Tibial artery (tissue), 4 donors: ENCODE measurements around the gene TMEM252.

Experiments
- DNase-seq, 2 donors: peaks; one replicate each; pipeline ENCODE4 v3.0.0-alpha.2; 2019
- H3K27ac ChIP-seq, 2 donors: fragments of 200-600 bp; sonication (generic) in 1 of 2; 1 replicate in 1 of 2; 2 replicates in 1 of 2; pipeline ENCODE4 v1.5.1; 2018 to 2019; ENCODE audit warnings: mild to moderate bottlenecking in 1 of 2
- H3K27me3 ChIP-seq, 2 donors: fragments of 200-600 bp; sonication (generic) in 1 of 2; one replicate each; pipeline versions ENCODE4 v1.5.1 to v1.6.0; 2016 to 2019
- H3K36me3 ChIP-seq, 3 donors: fragments of 200-600 bp; sonication (generic) in 2 of 3; one replicate each; pipeline ENCODE4 v1.5.1; 2016 to 2019; ENCODE audit warnings: mild to moderate bottlenecking in 2 of 3
- H3K4me1 ChIP-seq, 4 donors: fragments of 200-600 bp; sonication (generic) in 2 of 4; 1 replicate in 3 of 4; 2 replicates in 1 of 4; pipeline ENCODE4 v1.5.1; 2016 to 2019
- H3K4me3 ChIP-seq, 2 donors: fragments of 200-600 bp; sonication (generic) in 1 of 2; 1 replicate in 1 of 2; 2 replicates in 1 of 2; pipeline ENCODE4 v1.5.1; 2018 to 2019; ENCODE audit warnings: mild to moderate bottlenecking in 2 of 2
- H3K9me3 ChIP-seq, 3 donors: fragments of 200-600 bp; sonication (generic) in 1 of 3; one replicate each; pipeline ENCODE4 v1.5.1; 2016 to 2019
- intact Hi-C: fragments of 100-400 bp; cut with DNase I; formaldehyde crosslinking; loops from one replicate; pipeline ENCODE4 v1.15.0; 2023; ENCODE audit warnings: low total_unique reads
- TF ChIP-seq, protein P1 (sequence below), 2 experiments: fragments of 200-600 bp in 1 of 2; fragments of 450-650 bp in 1 of 2; IDR thresholded peaks; one replicate each; pipeline ENCODE4 v1.5.1; 2017 to 2019; ENCODE audit warnings: antibody characterized with exemption in 2 of 2, mild to moderate bottlenecking in 1 of 2, moderate library complexity in 1 of 2

Gene TMEM252

DNA sequence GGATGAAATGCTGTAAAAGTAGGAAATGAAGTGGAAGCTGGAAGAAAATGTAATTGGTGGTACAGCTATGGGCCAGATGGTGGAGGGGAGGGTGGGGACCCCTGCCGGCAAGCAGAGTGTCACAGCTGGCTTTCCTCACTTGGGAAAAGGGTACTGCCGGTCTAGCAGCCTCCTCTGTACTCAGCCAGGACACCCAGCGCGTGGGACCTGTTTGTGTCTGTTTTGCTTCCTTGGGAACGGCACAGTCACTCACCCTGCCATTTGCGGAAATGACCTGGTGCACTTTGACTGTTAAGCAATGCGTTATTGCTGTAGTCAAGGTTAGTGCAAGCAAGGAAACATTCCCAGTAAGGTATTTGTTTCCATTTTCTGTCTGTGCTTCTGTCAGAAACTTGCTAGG, 10.1 kb downstream of the TMEM252 start:
- no peaks in the 10 kb centered on the region for H3K9me3 ChIP-seq
- H3K36me3 ChIP-seq, result peaks cover 0 to 12% (median 12%) of the 10 kb centered on the region in 3 donors
- intact Hi-C loops, result no loop called here
- no peak overlapping the region for H3K4me3 ChIP-seq
- H3K27me3 ChIP-seq, result no peaks in the 10 kb centered on the region
- TF ChIP-seq, protein P1, sequence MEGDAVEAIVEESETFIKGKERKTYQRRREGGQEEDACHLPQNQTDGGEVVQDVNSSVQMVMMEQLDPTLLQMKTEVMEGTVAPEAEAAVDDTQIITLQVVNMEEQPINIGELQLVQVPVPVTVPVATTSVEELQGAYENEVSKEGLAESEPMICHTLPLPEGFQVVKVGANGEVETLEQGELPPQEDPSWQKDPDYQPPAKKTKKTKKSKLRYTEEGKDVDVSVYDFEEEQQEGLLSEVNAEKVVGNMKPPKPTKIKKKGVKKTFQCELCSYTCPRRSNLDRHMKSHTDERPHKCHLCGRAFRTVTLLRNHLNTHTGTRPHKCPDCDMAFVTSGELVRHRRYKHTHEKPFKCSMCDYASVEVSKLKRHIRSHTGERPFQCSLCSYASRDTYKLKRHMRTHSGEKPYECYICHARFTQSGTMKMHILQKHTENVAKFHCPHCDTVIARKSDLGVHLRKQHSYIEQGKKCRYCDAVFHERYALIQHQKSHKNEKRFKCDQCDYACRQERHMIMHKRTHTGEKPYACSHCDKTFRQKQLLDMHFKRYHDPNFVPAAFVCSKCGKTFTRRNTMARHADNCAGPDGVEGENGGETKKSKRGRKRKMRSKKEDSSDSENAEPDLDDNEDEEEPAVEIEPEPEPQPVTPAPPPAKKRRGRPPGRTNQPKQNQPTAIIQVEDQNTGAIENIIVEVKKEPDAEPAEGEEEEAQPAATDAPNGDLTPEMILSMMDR (IDR thresholded peaks at IDR 0.05), result peak; percentile 6 to 24
- H3K4me1 ChIP-seq, result peaks cover 0 to 40% (median 2%) of the 10 kb centered on the region in 4 donors
- DNase-seq, result peak; percentile 72 to 90
- peak overlapping the region; percentile 72 to 77 for H3K27ac ChIP-seq

GRCh38 chr9:68523367-68523936, 17.2 kb downstream of the TMEM252 start:
- Histone ChIP-seq H3K9me3 (no peaks in the 10 kb centered on the region), H3K36me3 (peaks cover 0 to 18% (median 8%) of the 10 kb centered on the region in 3 donors), H3K4me1 (peaks cover 0 to 25% (median 0%) of the 10 kb centered on the region in 4 donors), H3K27ac (no peak overlapping the region), H3K4me3 (no peak overlapping the region), H3K27me3 (no peaks in the 10 kb centered on the region)
- DNase-seq, result no peak
- TF ChIP-seq, protein P1 (IDR thresholded peaks at IDR 0.05), result no peak
- intact Hi-C loops, result no loop called here

DNA sequence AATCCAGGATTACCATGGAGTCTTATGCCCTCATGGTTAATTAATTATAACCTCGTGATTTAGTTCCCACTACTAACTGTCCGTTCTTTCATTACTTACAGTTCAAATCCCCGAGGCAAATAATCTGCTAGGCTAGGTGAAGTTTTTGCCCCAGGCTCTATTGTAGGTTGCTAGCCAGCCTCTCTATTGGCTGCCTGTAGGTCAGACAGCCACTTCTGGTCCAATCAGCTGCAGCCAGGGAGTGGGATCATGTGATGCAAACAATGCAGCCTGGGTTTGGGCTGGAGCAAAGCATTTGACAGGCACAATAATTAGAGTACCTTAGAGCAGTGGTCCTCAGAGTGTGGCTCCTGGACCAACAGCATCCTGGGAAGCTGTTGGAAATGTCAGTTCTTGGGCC, 17.7 kb downstream of the TMEM252 start:
- intact Hi-C loops, result no loop called here
- H3K27me3 ChIP-seq, result no peaks in the 10 kb centered on the region
- DNase-seq, result no peak
- H3K4me3 ChIP-seq, result no peak overlapping the region
- no peak overlapping the region for H3K27ac ChIP-seq
- TF ChIP-seq, protein P1 (IDR thresholded peaks at IDR 0.05), result no peak
- peaks cover 0 to 20% (median 0%) of the 10 kb centered on the region in 4 donors for H3K4me1 ChIP-seq
- H3K36me3 ChIP-seq, result peaks cover 3 to 20% (median 13%) of the 10 kb centered on the region in 3 donors
- no peaks in the 10 kb centered on the region for H3K9me3 ChIP-seq

DNA sequence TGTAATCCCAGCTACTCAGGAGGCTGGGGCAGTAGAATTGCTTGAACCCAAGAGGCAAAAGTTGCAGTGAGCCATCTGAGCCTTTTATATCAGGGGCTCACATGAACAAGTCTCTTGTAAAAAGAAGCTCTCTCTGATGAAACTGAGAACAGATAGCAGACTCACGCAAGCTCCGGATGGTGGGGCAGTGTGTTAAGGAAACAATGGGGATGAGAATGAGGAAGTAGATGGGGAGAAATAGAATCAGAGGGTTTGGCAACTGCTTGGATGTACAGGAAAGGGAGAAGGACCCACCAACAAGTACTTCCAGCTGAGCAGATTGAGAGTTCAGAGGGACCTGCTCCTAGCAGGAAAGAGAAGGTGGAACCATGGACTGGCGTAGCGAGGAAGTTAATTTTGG, 18.6 kb downstream of the TMEM252 start:
- Histone ChIP-seq H3K4me3 (no peak overlapping the region), H3K36me3 (peaks cover 5 to 24% (median 18%) of the 10 kb centered on the region in 3 donors), H3K9me3 (no peaks in the 10 kb centered on the region), H3K27ac (no peak overlapping the region), H3K27me3 (no peaks in the 10 kb centered on the region), H3K4me1 (peaks cover 0 to 12% (median 0%) of the 10 kb centered on the region in 4 donors)
- peak in 1 of 2 donors; percentile 55 for DNase-seq
- intact Hi-C loops, result no loop called here
- TF ChIP-seq, protein P1 (IDR thresholded peaks at IDR 0.05), result no peak

DNA sequence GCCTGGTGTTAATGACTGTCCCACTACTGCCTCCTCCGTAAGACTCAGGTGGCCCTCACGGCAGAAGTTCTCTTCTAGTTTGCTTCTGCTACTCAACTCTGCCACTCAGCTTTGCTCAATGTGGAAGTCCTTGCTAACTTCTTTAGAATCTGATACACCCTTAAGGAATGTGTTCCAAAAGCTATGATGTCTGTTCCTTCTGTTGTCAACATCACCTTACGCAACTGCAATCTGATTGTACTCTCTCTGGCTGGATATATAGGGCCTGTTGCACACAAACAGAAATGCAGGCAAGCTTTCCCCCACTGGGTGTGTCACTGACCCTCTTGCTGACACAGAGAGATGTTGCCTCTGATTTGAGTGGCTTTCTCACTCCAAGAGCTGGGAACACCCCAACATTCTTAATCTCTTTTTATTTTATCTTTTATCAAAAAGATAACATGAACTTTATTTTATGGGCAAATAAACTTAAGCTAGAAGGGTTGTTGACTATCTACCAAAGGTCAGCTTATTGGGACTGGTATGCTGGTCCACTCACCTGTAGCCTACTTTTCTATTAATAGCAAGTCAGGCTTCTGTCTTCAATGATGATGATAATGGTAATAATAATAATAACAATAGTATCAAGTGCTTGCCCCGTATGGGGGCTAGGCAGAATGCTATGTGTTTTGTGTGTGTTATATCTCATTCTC, 25.2 kb downstream of the TMEM252 start:
- H3K4me1 ChIP-seq, result peaks cover 0 to 28% (median 10%) of the 10 kb centered on the region in 4 donors
- H3K27ac ChIP-seq, result peak overlapping the region; percentile 66 to 73
- TF ChIP-seq, protein P1 (IDR thresholded peaks at IDR 0.05), result peak in 1 of 2 experiments; percentile 11
- H3K27me3 ChIP-seq, result no peaks in the 10 kb centered on the region
- intact Hi-C loops, result no loop called here
- peak in 1 of 2 donors; percentile 47 for DNase-seq
- no peaks in the 10 kb centered on the region for H3K9me3 ChIP-seq
- no peak overlapping the region for H3K4me3 ChIP-seq
- H3K36me3 ChIP-seq, result peaks cover 5 to 18% (median 6%) of the 10 kb centered on the region in 3 donors
